ENCODE measurements around the gene ZNF367. TPM values are rescaled to one million over a fixed set of nuclear protein-coding genes. Genes with fewer than 3 reads are reported as not detected.
"Not testable (repeated sequence)": the region's sequence is repeated elsewhere in the genome, so short reads cannot be mapped to it uniquely, and the experiment has no call there.

ZNF367 gene
- total RNA-seq, 1 experiment from 2014 or later = 21.1 TPM

GRCh38 chr9:96400132-96400910 is 17.8 kb downstream of the ZNF367 start:
- no peak for DNase-seq (ENCODE audit: low read depth)

- no peak for DNase-seq (ENCODE audit: low read depth)
These were observed 18.9 kb downstream of the ZNF367 start for GRCh38 chr9:96399325-96399633.

- DNase-seq (ENCODE audit: low read depth) = no peak
These were observed 19.4 kb downstream of the ZNF367 start for GRCh38 chr9:96398582-96399324.

- DNase-seq (ENCODE audit: low read depth) = no peak
These were observed 22.2 kb downstream of the ZNF367 start for GRCh38 chr9:96395964-96396363.

DNA sequence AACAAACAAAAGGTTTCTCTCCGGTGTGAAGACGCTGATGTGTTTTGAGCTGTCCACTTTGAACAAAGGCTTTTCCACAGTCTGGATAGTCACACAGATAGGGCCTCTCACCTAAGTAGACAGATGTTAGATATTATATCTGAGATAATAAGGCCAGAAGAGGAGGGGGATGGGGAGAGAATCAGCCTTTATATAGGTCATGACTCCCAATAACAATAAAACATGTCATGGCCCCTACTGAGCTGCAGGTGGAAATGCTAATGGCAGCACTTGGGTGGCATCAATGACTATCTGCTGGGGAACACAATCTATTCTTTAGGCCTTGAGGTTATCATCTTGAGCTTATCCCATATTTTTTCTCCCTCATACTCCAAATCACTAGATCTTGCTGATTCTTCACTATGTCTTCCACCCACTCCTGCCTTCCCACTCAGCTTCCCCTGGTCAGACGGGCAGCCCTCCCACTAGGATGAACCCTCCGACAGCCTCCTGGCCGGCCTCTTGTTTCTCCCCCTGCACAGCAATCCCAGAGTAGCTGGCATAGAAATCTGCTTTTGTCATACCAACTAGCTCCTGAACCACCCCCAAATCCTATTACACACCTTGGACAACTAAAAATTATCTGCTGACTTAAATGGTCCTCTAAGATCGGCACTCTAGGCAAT is 23.2 kb downstream of the ZNF367 start:
- DNase-seq (ENCODE audit: low read depth) = no peak

- no peak for DNase-seq (ENCODE audit: low read depth)
These were observed 25.9 kb downstream of the ZNF367 start for GRCh38 chr9:96392263-96392662.

DNA sequence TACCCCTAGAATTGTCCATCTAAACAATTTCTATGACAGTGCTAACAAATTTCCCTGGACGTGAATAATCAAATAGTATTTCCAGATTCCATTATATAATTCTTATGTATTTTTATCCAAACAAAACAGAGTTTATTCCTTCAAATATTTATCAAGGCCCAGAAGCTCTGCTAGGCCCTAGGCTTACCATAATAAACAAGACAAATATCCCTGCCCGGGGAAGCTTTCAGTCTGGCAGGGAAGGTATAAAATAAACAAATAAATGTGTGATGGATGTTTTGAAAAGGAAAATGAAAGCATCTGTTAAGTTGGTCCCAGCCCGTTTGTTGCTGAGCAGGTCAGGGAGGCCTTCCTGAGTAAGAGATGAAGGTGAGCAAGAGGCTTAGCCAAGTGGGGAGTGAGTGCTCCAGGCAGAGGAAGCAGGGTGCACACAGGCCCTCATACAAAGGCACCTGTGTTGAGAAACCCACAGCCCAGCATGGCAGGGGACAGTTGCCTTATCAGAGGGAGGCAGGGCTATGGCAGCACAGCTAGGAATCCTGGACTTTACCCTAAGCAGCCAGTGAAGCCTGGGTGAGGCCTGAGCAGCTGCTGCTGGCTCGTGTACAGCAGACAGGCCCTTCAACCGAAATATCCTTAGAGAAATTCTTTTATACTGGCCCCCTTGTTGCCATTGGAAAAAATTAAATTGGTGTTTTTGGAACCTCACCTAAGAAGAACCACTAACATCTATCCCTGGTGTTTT is 27.0 kb downstream of the ZNF367 start:
- no peak for DNase-seq (ENCODE audit: low read depth)

DNA sequence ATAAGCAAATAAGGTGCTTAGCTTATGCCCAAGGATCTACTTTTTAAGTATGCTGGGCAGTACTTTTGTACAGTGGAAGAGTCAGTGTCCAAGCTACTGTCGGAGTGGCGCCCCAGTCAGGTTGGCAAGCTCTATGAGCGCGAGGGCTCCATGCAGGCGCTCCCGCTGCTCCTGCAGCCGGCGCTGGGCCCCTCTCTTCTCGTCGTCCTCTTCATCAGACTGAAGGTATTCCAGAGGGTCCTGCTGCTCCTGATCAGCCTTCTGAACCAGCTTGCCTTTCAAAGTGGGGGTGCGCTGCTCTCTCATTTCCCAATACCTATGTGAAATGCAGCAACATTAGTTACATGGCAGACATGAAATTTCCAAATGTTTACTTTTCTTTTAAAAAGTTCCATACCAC is 30.0 kb downstream of the ZNF367 start:
- no peak for DNase-seq (ENCODE audit: low read depth)

DNA sequence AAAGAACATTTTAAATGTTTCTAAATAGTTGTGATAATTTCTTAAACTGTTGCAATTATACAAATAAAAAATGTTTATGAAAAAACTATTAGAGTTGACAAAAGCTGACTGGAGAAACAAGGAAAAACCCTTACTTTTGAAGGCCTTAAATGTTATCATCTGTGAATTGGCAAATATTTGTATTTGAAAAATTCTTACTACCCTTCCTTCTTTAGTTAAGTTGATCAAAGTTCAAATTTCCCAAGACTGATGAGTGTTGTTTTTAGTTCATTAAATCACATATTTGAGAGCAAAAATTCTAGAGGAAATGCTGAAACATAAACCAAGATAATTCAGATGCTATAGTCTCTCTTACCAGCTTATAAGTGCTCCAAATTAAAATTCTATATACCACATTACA is 32.0 kb downstream of the ZNF367 start:
- no peak for DNase-seq (ENCODE audit: low read depth)

GRCh38 chr9:96383165-96383942 is 34.8 kb downstream of the ZNF367 start, which contains the start of gene SLC35D2:
Gene SLC35D2 (minus strand): TSS chr9:96383711. CDS start chr9:96383634, 77 bp downstream.
- peak; percentile 71 for DNase-seq (ENCODE audit: low read depth)

- no peak for DNase-seq (ENCODE audit: low read depth)
These were observed 35.4 kb downstream of the ZNF367 start for GRCh38 chr9:96382839-96383164.

DNA sequence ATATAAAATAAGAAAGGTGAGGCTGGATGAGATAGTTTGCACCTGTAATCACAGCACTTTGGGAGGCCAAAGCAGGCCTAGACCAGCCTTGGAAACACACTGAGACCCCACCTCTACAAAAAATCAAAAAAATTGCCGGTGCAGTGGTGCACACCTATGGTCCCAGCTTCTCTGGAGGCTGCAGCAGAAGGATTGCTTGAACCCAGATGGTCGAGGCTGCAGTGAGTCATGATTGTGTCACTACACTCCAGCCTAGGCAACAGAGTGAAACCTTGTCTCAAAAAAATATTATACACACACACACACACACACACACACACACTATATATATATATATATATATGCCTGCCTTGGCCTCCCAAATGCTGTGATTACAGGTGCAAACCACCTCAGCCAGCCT is 36.0 kb downstream of the ZNF367 start:
- peak; percentile 47 for DNase-seq (ENCODE audit: low read depth)

DNA sequence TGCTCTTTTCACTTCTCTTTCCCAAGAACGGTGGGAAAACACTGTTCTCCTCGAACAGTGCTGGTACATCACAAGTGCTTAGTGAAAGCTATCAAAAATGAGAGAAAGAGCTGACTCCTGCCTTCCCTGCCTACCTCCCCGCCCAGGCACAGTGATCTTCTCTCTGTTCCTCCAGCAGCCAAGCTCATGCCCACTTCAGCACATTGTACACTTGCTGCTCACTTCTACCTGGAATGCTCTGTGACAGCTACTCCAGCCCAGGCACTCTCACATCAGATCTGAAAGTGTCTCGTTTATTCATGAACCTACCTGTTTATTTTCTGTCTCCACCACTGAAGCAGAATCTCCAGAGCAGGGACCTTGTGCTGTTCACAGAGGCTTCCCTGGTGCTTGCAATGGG is 36.5 kb downstream of the ZNF367 start:
- no peak for DNase-seq (ENCODE audit: low read depth)

DNA sequence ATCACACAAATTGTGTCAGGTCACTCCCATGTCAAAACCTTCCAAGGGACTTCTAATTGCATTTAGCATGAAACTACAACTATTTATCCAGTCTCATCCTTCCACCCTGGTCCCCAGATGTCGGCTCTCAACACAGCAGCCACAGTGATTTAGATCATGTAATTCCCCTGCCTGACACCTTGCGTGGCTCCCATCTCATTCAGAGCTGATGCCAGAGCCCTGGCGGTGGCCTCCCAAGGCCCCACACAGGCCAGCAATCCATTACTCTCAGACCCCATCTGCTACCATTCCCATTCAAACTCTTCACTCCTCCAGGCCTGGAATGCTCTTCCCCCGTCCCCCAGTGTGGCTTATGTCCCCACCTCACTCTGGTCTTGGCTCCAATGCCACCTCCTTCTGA is 37.0 kb downstream of the ZNF367 start:
- no peak for DNase-seq (ENCODE audit: low read depth)

DNA sequence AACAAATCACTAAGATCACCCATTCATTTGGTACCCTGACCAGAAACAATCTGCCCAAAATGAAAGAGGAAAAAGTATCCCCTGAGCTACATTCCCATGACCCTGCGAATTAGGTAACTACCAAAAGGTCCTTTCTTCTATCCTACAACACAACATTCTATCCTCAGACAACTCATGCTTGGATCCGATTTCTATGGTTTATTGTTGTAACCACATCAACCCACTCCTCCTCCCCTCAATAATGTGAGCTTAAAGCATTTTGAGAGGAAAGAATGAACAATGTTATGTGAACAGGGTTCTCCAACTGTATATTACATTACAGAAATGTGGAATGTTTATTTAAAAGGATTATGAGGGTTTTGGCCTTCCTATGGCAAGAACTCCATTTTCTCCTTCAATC is 38.7 kb downstream of the ZNF367 start:
- no peak for DNase-seq (ENCODE audit: low read depth)

DNA sequence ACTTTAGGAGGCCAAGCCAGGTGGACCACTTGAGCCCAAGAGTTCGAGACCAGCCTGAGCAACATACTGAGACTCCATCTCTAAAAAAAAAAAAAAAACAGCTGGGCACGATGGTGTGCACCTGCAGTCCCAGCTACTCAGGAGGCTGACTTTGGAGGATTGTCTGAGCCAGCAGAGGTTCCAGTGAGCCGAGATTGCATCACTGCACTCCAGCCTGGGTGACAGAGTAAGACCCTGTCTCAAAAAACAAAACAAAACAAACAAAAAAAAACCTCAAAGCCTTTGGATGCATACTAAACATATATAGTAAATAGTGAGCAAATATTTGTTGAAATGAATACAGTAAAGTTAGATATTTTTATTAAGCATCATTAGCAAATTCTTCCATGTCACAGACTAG is 40.0 kb downstream of the ZNF367 start:
- no peak for DNase-seq (ENCODE audit: low read depth)

DNA sequence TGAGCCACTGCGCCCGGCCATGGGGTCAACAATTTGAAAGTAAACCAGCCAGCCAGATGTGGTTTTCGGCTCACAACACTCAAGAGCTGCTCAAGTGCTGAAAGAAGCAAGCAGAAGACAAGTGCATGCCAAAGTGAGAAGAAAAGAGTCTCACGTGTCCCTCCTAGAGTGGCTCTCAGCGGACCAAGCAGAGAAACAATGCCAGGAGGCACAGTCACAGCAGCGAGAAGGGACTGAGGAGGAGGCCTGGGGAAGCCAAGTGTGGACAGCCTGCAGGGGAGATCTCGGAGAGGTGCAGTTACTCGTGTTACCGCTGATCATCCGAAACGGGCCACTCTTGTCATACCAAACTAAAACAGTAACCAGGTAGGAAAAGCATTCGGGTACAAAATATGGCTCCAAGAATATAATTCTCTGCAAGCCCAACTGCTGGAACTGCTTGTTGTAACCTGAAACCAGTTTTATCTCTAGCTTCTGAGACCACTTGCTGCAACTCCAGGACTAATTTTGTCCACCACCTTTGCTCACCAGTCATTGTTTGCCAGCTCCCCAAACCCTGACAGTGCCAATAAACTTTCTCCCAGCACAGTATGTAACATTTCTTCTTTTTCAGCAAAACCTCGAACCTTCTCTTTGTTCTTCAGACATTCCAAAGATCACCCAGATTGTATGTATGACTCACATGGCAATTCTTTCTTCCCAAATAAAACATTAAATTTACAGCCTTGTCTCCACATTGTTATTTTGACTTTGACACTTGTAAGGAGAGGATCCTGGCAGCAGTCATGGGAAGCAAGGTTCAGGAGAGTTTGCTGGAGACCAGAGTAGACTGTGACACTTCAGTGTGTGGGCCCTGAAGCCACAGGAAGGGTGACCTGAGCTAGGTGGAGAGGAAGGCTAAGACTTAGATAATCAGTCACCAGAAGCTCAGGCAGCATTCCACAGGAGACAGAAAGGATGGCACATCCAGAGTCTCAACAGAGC is 41.0 kb downstream of the ZNF367 start:
- DNase-seq (ENCODE audit: low read depth) = peak; percentile 40

DNA sequence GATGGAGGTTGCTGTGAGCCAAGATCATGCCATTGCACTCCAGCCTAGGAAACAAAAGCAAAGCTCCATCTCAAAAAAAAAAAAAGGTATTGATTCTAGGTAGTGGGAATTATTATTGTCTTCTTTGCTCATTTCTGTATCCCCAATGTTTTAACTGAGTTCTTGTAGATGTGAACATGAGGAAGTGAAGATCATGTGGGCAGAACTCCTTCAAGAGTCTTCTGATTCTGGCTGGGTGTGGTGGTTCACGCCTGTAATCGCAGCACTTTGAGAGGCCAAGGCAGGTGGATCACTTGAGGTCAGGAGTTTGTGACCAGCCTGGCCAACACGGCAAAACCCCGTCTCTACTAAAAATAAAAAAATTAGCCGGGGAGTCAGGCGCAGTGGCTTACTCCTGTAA is 42.7 kb downstream of the ZNF367 start:
- not testable (repeated sequence) for DNase-seq (ENCODE audit: low read depth)

- no peak for DNase-seq (ENCODE audit: low read depth)
These were observed 50.2 kb downstream of the ZNF367 start for GRCh38 chr9:96367943-96368342.

Data from RPMI7951 (cell line).